Measurements from ENCODE around the gene EIF2S2.

The EIF2S2 gene

DNA sequence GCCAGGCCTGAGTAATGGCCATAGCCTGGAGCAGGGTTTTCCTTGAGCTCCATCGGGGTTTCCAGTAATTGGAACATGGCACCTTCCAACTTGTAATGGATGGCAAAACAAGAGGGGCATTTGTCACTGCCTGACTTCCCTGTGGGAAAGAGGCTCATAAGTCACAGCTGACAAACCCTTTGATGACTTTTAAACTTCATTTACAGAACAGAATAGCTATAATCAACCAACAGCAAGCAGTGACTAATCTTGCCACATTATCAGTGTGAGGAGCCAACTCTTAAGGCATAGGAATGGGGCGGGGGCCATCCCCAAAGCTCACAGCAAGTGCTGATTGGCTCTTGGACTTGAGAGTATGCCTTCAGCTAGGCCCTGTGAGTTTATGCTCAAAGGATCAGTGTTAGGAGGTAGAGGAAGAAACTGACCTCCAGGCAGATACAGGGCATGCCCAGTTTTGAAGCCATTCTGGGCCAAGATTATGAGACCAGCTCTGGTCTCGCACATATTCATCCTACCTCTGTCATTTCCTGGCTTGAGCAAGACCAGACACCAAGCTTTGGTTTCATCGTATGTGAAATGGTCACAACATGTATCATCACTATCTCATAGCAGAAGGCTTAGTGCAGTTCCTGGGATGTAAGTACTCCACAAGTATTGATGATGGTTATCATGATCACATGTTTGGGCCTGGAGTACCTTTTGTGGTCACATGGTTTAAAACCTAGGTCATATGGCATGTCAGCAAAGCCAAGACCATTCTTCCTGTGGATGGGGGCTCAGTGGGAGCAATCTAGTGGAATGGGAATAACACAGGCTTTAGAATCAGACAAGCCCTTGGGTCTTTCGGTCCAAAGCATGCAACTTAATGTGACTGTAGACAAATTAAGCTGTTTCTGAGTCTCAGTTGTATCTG lies 49.2 kb downstream of the EIF2S2 start:
- no peak for DNase-seq (ENCODE audit: low read depth in 2 of 2)

GRCh38 chr20:34061695-34062094 lies 50.3 kb downstream of the EIF2S2 start:
- no peak for DNase-seq (ENCODE audit: low read depth in 2 of 2)

DNA sequence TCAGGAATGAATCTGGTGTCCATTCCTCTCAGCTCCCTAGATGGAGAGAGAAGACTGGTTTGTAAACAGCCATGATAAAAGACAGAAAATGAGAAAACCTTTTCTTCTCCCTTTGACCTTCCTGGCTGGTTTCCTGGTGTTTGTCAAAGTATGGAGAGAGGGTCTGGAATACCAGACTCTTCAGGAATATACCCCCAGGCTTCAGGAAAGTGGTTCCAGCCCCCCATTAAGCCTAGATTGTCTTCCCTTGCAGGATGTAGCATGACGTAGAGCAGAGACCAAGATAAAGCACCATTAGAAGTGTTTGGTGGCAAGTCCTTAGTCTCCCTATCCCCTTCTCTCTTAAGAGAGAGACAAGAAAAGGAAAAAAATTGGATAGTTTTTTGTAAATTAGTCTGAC lies 51.1 kb downstream of the EIF2S2 start:
- no peak for DNase-seq (ENCODE audit: low read depth in 2 of 2)

GRCh38 chr20:34058831-34059230 lies 53.2 kb downstream of the EIF2S2 start:
- DNase-seq (ENCODE audit: low read depth in 2 of 2) = no peak

GRCh38 chr20:34055290-34055689 lies 56.8 kb downstream of the EIF2S2 start:
- DNase-seq (ENCODE audit: low read depth in 2 of 2) = no peak

DNA sequence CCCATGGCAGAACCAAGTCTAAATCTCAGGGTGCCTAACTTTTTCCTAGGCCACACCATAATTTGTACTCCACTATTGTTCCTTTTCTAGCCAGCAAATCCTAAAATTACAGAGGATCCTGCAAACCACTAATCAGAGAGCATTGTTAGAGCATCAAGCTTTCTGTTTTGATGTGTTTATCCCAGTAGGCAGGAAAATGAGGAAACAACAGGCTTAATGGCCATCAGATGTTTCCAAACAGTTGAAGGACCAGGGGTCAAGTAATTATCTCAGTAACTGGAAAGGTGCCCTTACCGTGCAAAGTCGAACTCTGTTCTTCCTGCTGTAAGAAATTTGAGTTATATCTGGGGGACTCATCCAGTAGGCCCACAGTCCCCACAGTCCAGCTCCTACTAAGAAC lies 59.6 kb downstream of the EIF2S2 start:
- no peak for DNase-seq (ENCODE audit: low read depth in 2 of 2)

GRCh38 chr20:34049897-34050695 lies 61.9 kb downstream of the EIF2S2 start:
- no peak for DNase-seq (ENCODE audit: low read depth in 2 of 2)

DNA sequence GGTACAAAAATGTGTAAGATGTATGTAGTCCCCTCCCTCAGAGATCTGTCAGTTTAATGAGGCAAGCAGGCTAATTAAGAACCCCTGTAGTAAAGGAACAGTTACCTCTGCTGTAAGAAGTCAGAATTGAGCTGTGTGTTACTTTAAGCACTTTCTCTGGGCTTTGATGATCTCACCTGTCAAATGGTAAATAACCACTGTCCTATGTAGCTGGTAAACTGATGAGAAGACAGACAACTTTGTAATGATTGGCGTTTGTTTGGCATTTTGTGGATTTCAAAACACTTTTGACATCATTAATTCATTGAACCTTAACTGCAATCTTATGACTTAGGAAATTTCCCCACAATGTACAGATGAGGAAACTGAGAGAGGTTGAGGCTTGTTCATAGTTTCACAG lies 62.7 kb downstream of the EIF2S2 start:
- no peak for DNase-seq (ENCODE audit: low read depth in 2 of 2)

- no peak for DNase-seq (ENCODE audit: low read depth in 2 of 2)
Measured at GRCh38 chr20:34047917-34048316, 64.1 kb downstream of the EIF2S2 start.

GRCh38 chr20:34047010-34047687 lies 64.9 kb downstream of the EIF2S2 start:
- no peak for DNase-seq (ENCODE audit: low read depth in 2 of 2)

GRCh38 chr20:34045930-34046725 lies 65.9 kb downstream of the EIF2S2 start:
- DNase-seq (ENCODE audit: low read depth in 2 of 2) = no peak

DNA sequence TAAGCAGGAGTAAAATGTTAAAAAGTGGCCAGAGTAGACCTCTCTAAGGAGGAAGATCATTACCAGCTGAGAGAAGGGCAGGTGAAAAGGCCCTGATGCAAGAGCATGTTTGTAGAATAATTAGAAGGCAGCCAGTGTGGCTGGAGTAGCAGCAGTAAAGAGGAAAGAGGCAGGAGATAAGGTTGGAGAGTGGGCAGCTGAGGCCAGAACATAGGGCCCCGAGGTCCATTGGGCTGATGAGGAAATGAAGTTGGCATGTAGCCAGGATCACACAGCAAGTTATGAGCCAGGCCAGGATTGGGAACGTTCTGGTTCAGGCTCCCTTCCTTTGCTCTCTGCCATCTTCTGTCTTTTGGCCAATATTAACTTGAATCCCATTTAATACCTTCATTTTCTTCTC lies 66.7 kb downstream of the EIF2S2 start:
- DNase-seq (ENCODE audit: low read depth in 2 of 2) = no peak

- DNase-seq (ENCODE audit: low read depth in 2 of 2) = no peak
Measured at GRCh38 chr20:34043025-34043424, 69.0 kb downstream of the EIF2S2 start.

DNA sequence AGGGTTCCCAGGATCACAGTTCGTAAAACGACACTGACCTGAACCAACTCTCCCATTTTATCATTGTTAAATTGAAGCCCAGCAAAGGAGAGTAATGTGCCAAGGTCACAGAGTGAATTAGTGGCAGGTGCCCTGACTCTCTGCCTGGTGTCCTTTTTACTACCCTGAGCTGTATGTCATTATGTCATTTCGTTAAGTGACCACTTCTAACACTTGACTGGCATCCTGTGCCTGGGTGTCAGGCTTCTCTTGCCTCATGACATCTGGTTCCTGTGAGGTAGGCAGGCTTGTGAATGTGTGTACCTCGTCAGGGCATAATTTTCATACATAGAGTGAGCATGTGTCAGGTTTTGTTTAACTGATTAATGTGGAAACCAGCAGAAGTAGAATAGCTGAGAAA lies 69.8 kb downstream of the EIF2S2 start:
- no peak for DNase-seq (ENCODE audit: low read depth in 2 of 2)

DNA sequence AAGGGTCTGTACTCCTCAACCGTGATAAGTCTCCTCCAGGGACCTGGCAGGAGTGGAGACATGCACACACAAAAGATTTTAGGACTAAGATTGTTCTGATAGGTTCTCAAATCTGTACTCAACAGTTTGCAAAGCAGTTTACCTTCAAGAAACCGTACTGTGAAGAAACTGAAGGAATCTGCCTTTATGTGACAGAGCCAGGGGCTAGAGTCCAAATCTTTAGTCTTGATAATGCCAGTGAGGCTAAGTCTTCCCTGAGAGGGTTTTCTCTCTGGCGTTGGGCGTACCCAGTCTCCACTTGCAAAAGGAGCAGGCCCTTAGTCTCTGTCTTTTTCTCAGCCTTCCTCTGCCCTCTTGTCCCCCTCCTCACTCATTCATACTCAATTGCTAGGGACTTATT lies 70.8 kb downstream of the EIF2S2 start:
- no peak for DNase-seq (ENCODE audit: low read depth in 2 of 2)

GRCh38 chr20:34040300-34040995 lies 71.6 kb downstream of the EIF2S2 start:
- DNase-seq (ENCODE audit: low read depth in 2 of 2) = no peak
